Astrocyte (in vitro differentiated cells and primary cell): ENCODE measurements around the gene ZCCHC24. TPM values are rescaled to one million over a fixed set of nuclear protein-coding genes. Genes with fewer than 3 reads are reported as not detected.

Experiments
- DNase-seq: peaks from one replicate; pipeline ENCODE4 v3.0.0-alpha.2; 2010; ENCODE audit warnings: low read depth
- FAIRE-seq: peaks from 2 replicates; lab custom pipeline; 2011; peaks lifted over from hg19 to GRCh38; lab: Jason Lieb, UNC
- H2AFZ ChIP-seq: 2 replicates; pipeline ENCODE4 v1.6.0; 2012; ENCODE audit warnings: low read depth, low read length, inconsistent platforms
- H3K27ac ChIP-seq: 2 replicates; pipeline ENCODE4 v1.5.1; 2011; ENCODE audit warnings: low read depth, low read length, inconsistent platforms
- H3K27me3 ChIP-seq: 2 replicates; pipeline ENCODE4 v1.6.0; 2011; ENCODE audit warnings: low read length, inconsistent platforms; ENCODE audit not compliant: insufficient read depth
- H3K36me3 ChIP-seq: 2 replicates; pipeline ENCODE4 v1.5.1; 2011; ENCODE audit warnings: low read length, inconsistent platforms; ENCODE audit not compliant: insufficient read depth
- H3K4me1 ChIP-seq: 2 replicates; pipeline ENCODE4 v1.5.1; 2011; ENCODE audit warnings: low read length, inconsistent platforms; ENCODE audit not compliant: insufficient read depth
- H3K4me2 ChIP-seq: 2 replicates; pipeline ENCODE4 v1.6.0; 2012; ENCODE audit warnings: low read length, inconsistent platforms
- H3K4me3 ChIP-seq: 2 replicates; pipeline ENCODE4 v1.5.1; 2011; ENCODE audit warnings: low read depth, mild to moderate bottlenecking, low read length, inconsistent platforms; ENCODE audit not compliant: insufficient read depth
- H3K79me2 ChIP-seq: 2 replicates; pipeline ENCODE4 v1.6.0; 2012; ENCODE audit warnings: mild to moderate bottlenecking, low read length, inconsistent platforms; ENCODE audit not compliant: insufficient read depth
- H3K9ac ChIP-seq: 2 replicates; pipeline ENCODE4 v1.6.0; 2012; ENCODE audit warnings: mild to moderate bottlenecking, low read length, inconsistent platforms
- H3K9me3 ChIP-seq: 2 replicates; pipeline ENCODE4 v1.5.1; 2012; ENCODE audit warnings: low read depth, mild to moderate bottlenecking, low read length, inconsistent platforms; ENCODE audit not compliant: insufficient read depth
- H4K20me1 ChIP-seq: 2 replicates; pipeline ENCODE4 v1.6.0; 2012; ENCODE audit warnings: low read length, inconsistent platforms; ENCODE audit not compliant: insufficient read depth
- H3K27ac Mint-ChIP-seq: one replicate; pipeline ENCODE4 v1.8.0; 2021; ENCODE audit warnings: mild to moderate bottlenecking, mixed read lengths; ENCODE audit not compliant: unreplicated experiment
- H3K27me3 Mint-ChIP-seq: one replicate; pipeline ENCODE4 v1.8.0; 2021; ENCODE audit warnings: low read depth, mixed read lengths; ENCODE audit not compliant: unreplicated experiment
- H3K36me3 Mint-ChIP-seq: one replicate; pipeline ENCODE4 v1.8.0; 2021; ENCODE audit warnings: low read depth, mixed read lengths; ENCODE audit not compliant: unreplicated experiment
- H3K4me1 Mint-ChIP-seq: one replicate; pipeline ENCODE4 v1.8.0; 2021; ENCODE audit warnings: low read depth, mixed read lengths; ENCODE audit not compliant: unreplicated experiment
- H3K4me3 Mint-ChIP-seq: one replicate; pipeline ENCODE4 v1.8.0; 2021; ENCODE audit warnings: mild to moderate bottlenecking, moderate library complexity, mixed read lengths; ENCODE audit not compliant: unreplicated experiment
- H3K9me3 Mint-ChIP-seq: one replicate; pipeline ENCODE4 v1.8.0; 2021; ENCODE audit warnings: mild to moderate bottlenecking, mixed read lengths; ENCODE audit not compliant: unreplicated experiment
- EZH2 ChIP-seq: IDR thresholded peaks from 2 replicates; pipeline ENCODE4 v1.6.1; 2012; ENCODE audit warnings: mild to moderate bottlenecking, low read length, inconsistent platforms; ENCODE audit not compliant: insufficient read depth
- total RNA-seq: library from RNA; stranded (reverse); gene quantifications from 2 replicates; pipeline ENCODE4 v1.2.1, GENCODE V29; 2021
- TF ChIP-seq, protein P1 (sequence below): IDR thresholded peaks from 2 replicates; pipeline ENCODE4 v1.5.1; 2011; ENCODE audit warnings: low read depth, mild to moderate bottlenecking, inconsistent platforms, low read length, moderate library complexity; ENCODE audit not compliant: insufficient read depth

ZCCHC24 gene
- total RNA-seq, 1 donor from 2014 or later, result 21.4 TPM

DNA sequence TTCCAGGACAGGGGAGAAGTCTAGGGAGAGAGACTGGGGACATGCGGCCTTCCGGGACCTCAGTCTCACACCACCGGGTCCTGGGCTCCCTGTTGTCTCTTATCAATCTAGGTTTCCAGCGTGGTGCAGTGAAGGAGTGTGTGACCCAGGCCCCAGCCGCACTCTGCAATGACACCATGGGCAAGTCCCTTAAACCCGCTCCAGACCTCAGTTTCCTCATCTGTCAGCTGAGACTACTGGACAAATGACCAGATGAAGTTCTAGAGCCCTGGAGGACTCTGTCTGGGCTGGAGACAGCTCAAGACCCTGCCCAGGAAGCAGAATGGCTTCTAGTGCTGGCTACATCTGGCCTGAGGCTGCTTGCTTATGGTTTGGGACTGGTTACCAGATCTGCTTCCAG lies 46.8 kb upstream of the ZCCHC24 start:
- FAIRE-seq, result no peak
- no peak for DNase-seq
- Histone ChIP-seq H2AFZ (no peak overlapping the region), H3K79me2 (no peaks in the 10 kb centered on the region), H3K4me3 (no peak overlapping the region), H3K9me3 (no peaks in the 10 kb centered on the region), H3K27me3 (peaks cover 7% of the 10 kb centered on the region), H3K4me2 (no peak overlapping the region), H3K27ac (no peak overlapping the region), H4K20me1 (no peaks in the 10 kb centered on the region), H3K4me1 (peaks cover 28% of the 10 kb centered on the region), H3K36me3 (no peaks in the 10 kb centered on the region), H3K9ac (no peak overlapping the region)
- Mint-ChIP-seq H3K36me3 (no peaks in the 10 kb centered on the region), H3K4me3 (no peak overlapping the region), H3K9me3 (peaks cover 2% of the 10 kb centered on the region), H3K4me1 (peaks cover 30% of the 10 kb centered on the region), H3K27ac (no peak overlapping the region), H3K27me3 (peaks cover 28% of the 10 kb centered on the region)
- TF ChIP-seq, protein P1, sequence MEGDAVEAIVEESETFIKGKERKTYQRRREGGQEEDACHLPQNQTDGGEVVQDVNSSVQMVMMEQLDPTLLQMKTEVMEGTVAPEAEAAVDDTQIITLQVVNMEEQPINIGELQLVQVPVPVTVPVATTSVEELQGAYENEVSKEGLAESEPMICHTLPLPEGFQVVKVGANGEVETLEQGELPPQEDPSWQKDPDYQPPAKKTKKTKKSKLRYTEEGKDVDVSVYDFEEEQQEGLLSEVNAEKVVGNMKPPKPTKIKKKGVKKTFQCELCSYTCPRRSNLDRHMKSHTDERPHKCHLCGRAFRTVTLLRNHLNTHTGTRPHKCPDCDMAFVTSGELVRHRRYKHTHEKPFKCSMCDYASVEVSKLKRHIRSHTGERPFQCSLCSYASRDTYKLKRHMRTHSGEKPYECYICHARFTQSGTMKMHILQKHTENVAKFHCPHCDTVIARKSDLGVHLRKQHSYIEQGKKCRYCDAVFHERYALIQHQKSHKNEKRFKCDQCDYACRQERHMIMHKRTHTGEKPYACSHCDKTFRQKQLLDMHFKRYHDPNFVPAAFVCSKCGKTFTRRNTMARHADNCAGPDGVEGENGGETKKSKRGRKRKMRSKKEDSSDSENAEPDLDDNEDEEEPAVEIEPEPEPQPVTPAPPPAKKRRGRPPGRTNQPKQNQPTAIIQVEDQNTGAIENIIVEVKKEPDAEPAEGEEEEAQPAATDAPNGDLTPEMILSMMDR, result no peak
- TF ChIP-seq EZH2, result no peak

DNA sequence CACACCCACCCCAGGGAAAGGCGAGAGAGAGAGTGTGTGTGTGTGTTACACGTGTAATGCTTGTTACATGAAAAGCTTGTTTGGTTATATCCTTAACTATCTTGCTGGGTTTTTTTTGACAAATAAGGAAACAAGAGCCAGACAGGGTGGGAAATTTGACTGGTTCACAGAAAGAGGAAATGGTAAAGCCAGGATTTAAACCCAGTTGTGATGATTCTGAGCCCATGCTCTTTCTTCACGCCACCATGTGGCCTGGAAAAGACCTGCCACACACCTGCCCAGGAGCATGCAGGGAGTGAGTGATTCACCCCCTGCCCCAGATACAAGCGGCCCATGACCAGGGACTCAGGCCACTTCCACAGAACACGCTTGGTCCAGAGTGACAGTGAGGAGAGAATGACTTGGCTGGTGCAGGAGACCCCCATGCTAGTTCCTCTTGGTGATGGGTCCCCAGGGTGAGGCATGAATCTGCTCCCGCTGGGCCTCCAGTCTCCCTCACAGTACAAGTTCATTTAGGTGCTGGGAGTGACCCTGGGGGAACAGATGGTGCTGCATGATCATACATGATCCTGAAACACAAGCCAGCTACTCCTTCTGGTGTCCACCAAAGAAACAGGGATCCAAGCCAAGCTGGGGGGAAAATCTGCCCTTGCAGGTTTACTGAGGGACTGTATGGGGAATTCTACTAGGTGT lies 45.9 kb upstream of the ZCCHC24 start:
- Histone ChIP-seq H3K9ac (no peak overlapping the region), H3K4me1 (peaks cover 29% of the 10 kb centered on the region), H2AFZ (no peak overlapping the region), H3K79me2 (no peaks in the 10 kb centered on the region), H4K20me1 (no peaks in the 10 kb centered on the region), H3K27ac (no peak overlapping the region), H3K4me3 (no peak overlapping the region), H3K9me3 (no peaks in the 10 kb centered on the region), H3K4me2 (no peak overlapping the region), H3K27me3 (peaks cover 2% of the 10 kb centered on the region), H3K36me3 (no peaks in the 10 kb centered on the region)
- no peaks in the 10 kb centered on the region for H3K36me3 Mint-ChIP-seq
- H3K27ac Mint-ChIP-seq, result no peak overlapping the region
- no peak for TF ChIP-seq EZH2
- TF ChIP-seq, protein P1, result no peak
- DNase-seq, result no peak
- H3K4me3 Mint-ChIP-seq, result no peak overlapping the region
- peaks cover 38% of the 10 kb centered on the region for H3K4me1 Mint-ChIP-seq
- FAIRE-seq, result no peak
- peaks cover 18% of the 10 kb centered on the region for H3K27me3 Mint-ChIP-seq
- peaks cover 2% of the 10 kb centered on the region for H3K9me3 Mint-ChIP-seq
